Measurements from ENCODE around the gene GJC1. TPM values are rescaled to one million over a fixed set of nuclear protein-coding genes. Genes with fewer than 3 reads are reported as not detected.
A peak's percentile ranks its signal among the peaks of the same experiment; 100 is the strongest.

GJC1 gene
- total RNA-seq, 1 donor: 21.1 TPM

DNA sequence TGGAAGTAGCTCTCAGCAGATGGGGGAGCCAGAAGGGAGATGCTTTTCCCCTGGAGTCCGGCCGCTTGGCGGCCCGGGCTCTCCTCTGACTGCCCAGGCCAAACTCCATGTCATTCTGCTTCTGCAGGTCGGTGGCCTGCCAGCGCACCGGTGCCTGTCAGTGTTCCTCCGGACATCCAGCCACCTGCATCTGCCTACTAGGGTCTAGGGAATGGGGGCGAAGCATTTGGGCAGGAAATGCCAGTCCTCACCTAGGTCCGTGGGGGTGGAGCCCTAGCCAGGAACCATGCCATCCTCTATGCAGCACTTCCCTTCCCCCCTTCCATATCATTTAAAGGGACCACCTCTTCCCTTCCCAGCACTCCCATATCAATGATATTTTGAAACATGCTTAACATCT is 34.2 kb downstream of the GJC1 start:
- H3K4me3 ChIP-seq (ENCODE audit: low read depth, low read length): no peak overlapping the region
- TF ChIP-seq CTCF (IDR thresholded peaks at IDR 0.05; ENCODE audit: insufficient read depth, low read length): no peak
- no peak for DNase-seq (ENCODE audit: low read depth)

- TF ChIP-seq CTCF (IDR thresholded peaks at IDR 0.05; ENCODE audit: insufficient read depth, low read length): no peak
- no peak overlapping the region for H3K4me3 ChIP-seq (ENCODE audit: low read depth, low read length)
- no peak for DNase-seq (ENCODE audit: low read depth)
Observed at GRCh38 chr17:44795421-44795820, 34.7 kb downstream of the GJC1 start.

- no peak for TF ChIP-seq CTCF (IDR thresholded peaks at IDR 0.05; ENCODE audit: insufficient read depth, low read length)
- DNase-seq (ENCODE audit: low read depth): peak; percentile 74
- no peak overlapping the region for H3K4me3 ChIP-seq (ENCODE audit: low read depth, low read length)
Observed at GRCh38 chr17:44794851-44795413, 35.2 kb downstream of the GJC1 start.

- no peak for TF ChIP-seq CTCF (IDR thresholded peaks at IDR 0.05; ENCODE audit: insufficient read depth, low read length)
- DNase-seq (ENCODE audit: low read depth): no peak
- no peak overlapping the region for H3K4me3 ChIP-seq (ENCODE audit: low read depth, low read length)
Observed at GRCh38 chr17:44793885-44794842, 35.9 kb downstream of the GJC1 start.

GRCh38 chr17:44792276-44792675 is 37.8 kb downstream of the GJC1 start:
- H3K4me3 ChIP-seq (ENCODE audit: low read depth, low read length): no peak overlapping the region
- TF ChIP-seq CTCF (IDR thresholded peaks at IDR 0.05; ENCODE audit: insufficient read depth, low read length): no peak
- DNase-seq (ENCODE audit: low read depth): peak; percentile 31

- TF ChIP-seq CTCF (IDR thresholded peaks at IDR 0.05; ENCODE audit: insufficient read depth, low read length): no peak
- H3K4me3 ChIP-seq (ENCODE audit: low read depth, low read length): no peak overlapping the region
- DNase-seq (ENCODE audit: low read depth): no peak
Observed at GRCh38 chr17:44788139-44788538, 41.9 kb downstream of the GJC1 start.
